Astrocyte (in vitro differentiated cells and primary cell): ENCODE measurements around the gene SNED1. TPM values are rescaled to one million over a fixed set of nuclear protein-coding genes. Genes with fewer than 3 reads are reported as not detected.

ENCODE experiments used
- DNase-seq: peaks from one replicate; pipeline ENCODE4 v3.0.0-alpha.2; 2010; ENCODE audit warnings: low read depth
- FAIRE-seq: peaks from 2 replicates; lab custom pipeline; 2011; peaks lifted over from hg19 to GRCh38; lab: Jason Lieb, UNC
- H2AFZ ChIP-seq: 2 replicates; pipeline ENCODE4 v1.6.0; 2012; ENCODE audit warnings: low read depth, low read length, inconsistent platforms
- H3K27ac ChIP-seq: 2 replicates; pipeline ENCODE4 v1.5.1; 2011; ENCODE audit warnings: low read depth, low read length, inconsistent platforms
- H3K27me3 ChIP-seq: 2 replicates; pipeline ENCODE4 v1.6.0; 2011; ENCODE audit warnings: low read length, inconsistent platforms; ENCODE audit not compliant: insufficient read depth
- H3K36me3 ChIP-seq: 2 replicates; pipeline ENCODE4 v1.5.1; 2011; ENCODE audit warnings: low read length, inconsistent platforms; ENCODE audit not compliant: insufficient read depth
- H3K4me1 ChIP-seq: 2 replicates; pipeline ENCODE4 v1.5.1; 2011; ENCODE audit warnings: low read length, inconsistent platforms; ENCODE audit not compliant: insufficient read depth
- H3K4me2 ChIP-seq: 2 replicates; pipeline ENCODE4 v1.6.0; 2012; ENCODE audit warnings: low read length, inconsistent platforms
- H3K4me3 ChIP-seq: 2 replicates; pipeline ENCODE4 v1.5.1; 2011; ENCODE audit warnings: low read depth, mild to moderate bottlenecking, low read length, inconsistent platforms; ENCODE audit not compliant: insufficient read depth
- H3K79me2 ChIP-seq: 2 replicates; pipeline ENCODE4 v1.6.0; 2012; ENCODE audit warnings: mild to moderate bottlenecking, low read length, inconsistent platforms; ENCODE audit not compliant: insufficient read depth
- H3K9ac ChIP-seq: 2 replicates; pipeline ENCODE4 v1.6.0; 2012; ENCODE audit warnings: mild to moderate bottlenecking, low read length, inconsistent platforms
- H3K9me3 ChIP-seq: 2 replicates; pipeline ENCODE4 v1.5.1; 2012; ENCODE audit warnings: low read depth, mild to moderate bottlenecking, low read length, inconsistent platforms; ENCODE audit not compliant: insufficient read depth
- H4K20me1 ChIP-seq: 2 replicates; pipeline ENCODE4 v1.6.0; 2012; ENCODE audit warnings: low read length, inconsistent platforms; ENCODE audit not compliant: insufficient read depth
- H3K27ac Mint-ChIP-seq: one replicate; pipeline ENCODE4 v1.8.0; 2021; ENCODE audit warnings: mild to moderate bottlenecking, mixed read lengths; ENCODE audit not compliant: unreplicated experiment
- H3K27me3 Mint-ChIP-seq: one replicate; pipeline ENCODE4 v1.8.0; 2021; ENCODE audit warnings: low read depth, mixed read lengths; ENCODE audit not compliant: unreplicated experiment
- H3K36me3 Mint-ChIP-seq: one replicate; pipeline ENCODE4 v1.8.0; 2021; ENCODE audit warnings: low read depth, mixed read lengths; ENCODE audit not compliant: unreplicated experiment
- H3K4me1 Mint-ChIP-seq: one replicate; pipeline ENCODE4 v1.8.0; 2021; ENCODE audit warnings: low read depth, mixed read lengths; ENCODE audit not compliant: unreplicated experiment
- H3K4me3 Mint-ChIP-seq: one replicate; pipeline ENCODE4 v1.8.0; 2021; ENCODE audit warnings: mild to moderate bottlenecking, moderate library complexity, mixed read lengths; ENCODE audit not compliant: unreplicated experiment
- H3K9me3 Mint-ChIP-seq: one replicate; pipeline ENCODE4 v1.8.0; 2021; ENCODE audit warnings: mild to moderate bottlenecking, mixed read lengths; ENCODE audit not compliant: unreplicated experiment
- CTCF ChIP-seq: IDR thresholded peaks from 2 replicates; pipeline ENCODE4 v1.5.1; 2011; ENCODE audit warnings: low read depth, mild to moderate bottlenecking, inconsistent platforms, low read length, moderate library complexity; ENCODE audit not compliant: insufficient read depth
- EZH2 ChIP-seq: IDR thresholded peaks from 2 replicates; pipeline ENCODE4 v1.6.1; 2012; ENCODE audit warnings: mild to moderate bottlenecking, low read length, inconsistent platforms; ENCODE audit not compliant: insufficient read depth
- total RNA-seq: library from RNA; stranded (reverse); gene quantifications from 2 replicates; pipeline ENCODE4 v1.2.1, GENCODE V29; 2021

The SNED1 gene
- total RNA-seq, 1 donor from 2014 or later: 0.23 TPM

DNA sequence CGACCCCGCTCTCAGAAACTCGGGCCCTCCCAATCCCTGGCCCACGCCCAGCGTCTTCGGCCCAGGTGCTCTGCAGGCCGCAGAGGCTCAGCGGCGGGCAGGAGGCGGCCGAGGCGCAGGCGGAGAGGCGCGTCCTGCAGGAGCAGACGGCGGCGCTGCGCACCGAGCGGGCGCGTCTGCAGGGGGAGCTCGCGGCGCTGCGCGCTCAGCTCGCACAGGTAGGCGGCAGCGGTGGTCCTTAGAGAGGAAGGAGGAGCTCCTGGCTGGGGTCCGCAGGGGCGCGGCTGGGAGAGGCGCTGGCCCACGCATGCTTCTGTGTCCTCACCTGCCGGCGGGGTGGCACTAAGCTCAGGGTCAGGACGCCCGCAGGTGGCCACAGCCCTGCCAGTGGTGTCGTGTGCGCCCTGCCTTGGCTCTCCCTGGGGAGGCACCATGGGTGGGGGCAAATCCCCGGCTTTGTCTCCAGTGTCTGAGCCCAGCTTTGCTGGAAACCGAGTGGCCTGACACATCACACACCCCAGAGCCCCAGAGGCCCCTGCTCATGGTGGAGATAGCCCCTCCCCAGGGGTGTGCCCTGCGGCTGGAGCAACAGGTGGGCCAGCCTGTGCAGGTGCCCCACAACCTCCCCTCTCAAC is 14.9 kb upstream of the SNED1 start:
- Histone ChIP-seq H3K4me1 (no peaks in the 10 kb centered on the region), H3K27ac (no peak overlapping the region), H3K27me3 (peaks cover 11% of the 10 kb centered on the region), H4K20me1 (no peaks in the 10 kb centered on the region), H3K9ac (no peak overlapping the region), H3K4me3 (no peak overlapping the region), H2AFZ (no peak overlapping the region), H3K79me2 (no peaks in the 10 kb centered on the region), H3K36me3 (no peaks in the 10 kb centered on the region), H3K4me2 (no peak overlapping the region), H3K9me3 (peaks cover 6% of the 10 kb centered on the region)
- no peak overlapping the region for H3K27ac Mint-ChIP-seq
- H3K4me3 Mint-ChIP-seq: no peak overlapping the region
- H3K9me3 Mint-ChIP-seq: no peaks in the 10 kb centered on the region
- DNase-seq (peak; percentile 41), FAIRE-seq (no peak)
- H3K27me3 Mint-ChIP-seq: peaks cover 41% of the 10 kb centered on the region
- no peaks in the 10 kb centered on the region for H3K4me1 Mint-ChIP-seq
- TF ChIP-seq CTCF (peak; percentile 3), EZH2 (no peak)
- no peaks in the 10 kb centered on the region for H3K36me3 Mint-ChIP-seq

GRCh38 chr2:240983996-240984498 is 14.4 kb upstream of the SNED1 start:
- H3K36me3 Mint-ChIP-seq: no peaks in the 10 kb centered on the region
- Histone ChIP-seq H3K27ac (no peak overlapping the region), H3K4me3 (no peak overlapping the region), H3K4me2 (no peak overlapping the region), H2AFZ (no peak overlapping the region), H3K27me3 (peaks cover 11% of the 10 kb centered on the region), H3K9ac (no peak overlapping the region), H4K20me1 (no peaks in the 10 kb centered on the region), H3K4me1 (no peaks in the 10 kb centered on the region), H3K79me2 (no peaks in the 10 kb centered on the region), H3K9me3 (peaks cover 12% of the 10 kb centered on the region), H3K36me3 (no peaks in the 10 kb centered on the region)
- peaks cover 42% of the 10 kb centered on the region for H3K27me3 Mint-ChIP-seq
- FAIRE-seq (no peak), DNase-seq (no peak)
- no peaks in the 10 kb centered on the region for H3K4me1 Mint-ChIP-seq
- H3K27ac Mint-ChIP-seq: no peak overlapping the region
- H3K4me3 Mint-ChIP-seq: no peak overlapping the region
- no peak for TF ChIP-seq EZH2
- TF ChIP-seq CTCF: no peak
- no peaks in the 10 kb centered on the region for H3K9me3 Mint-ChIP-seq
